GM18873 (cell line): ENCODE results near the gene SSU72.
"Not testable (repeated sequence)": the region's sequence is repeated elsewhere in the genome, so short reads cannot be mapped to it uniquely, and the experiment has no call there.

ENCODE experiments used
- ATAC-seq: cut with Tn5 transposase; IDR thresholded peaks from one replicate; pipeline ENCODE4 v1.9.1; 2021; ENCODE audit warnings: mild to moderate bottlenecking, moderate library complexity, moderate number of reproducible peaks; ENCODE audit not compliant: unreplicated experiment, low FRiP score

Gene SSU72

GRCh38 chr1:1533176-1533893 lies 41.3 kb downstream of the SSU72 start:
- ATAC-seq: not testable (repeated sequence)

DNA sequence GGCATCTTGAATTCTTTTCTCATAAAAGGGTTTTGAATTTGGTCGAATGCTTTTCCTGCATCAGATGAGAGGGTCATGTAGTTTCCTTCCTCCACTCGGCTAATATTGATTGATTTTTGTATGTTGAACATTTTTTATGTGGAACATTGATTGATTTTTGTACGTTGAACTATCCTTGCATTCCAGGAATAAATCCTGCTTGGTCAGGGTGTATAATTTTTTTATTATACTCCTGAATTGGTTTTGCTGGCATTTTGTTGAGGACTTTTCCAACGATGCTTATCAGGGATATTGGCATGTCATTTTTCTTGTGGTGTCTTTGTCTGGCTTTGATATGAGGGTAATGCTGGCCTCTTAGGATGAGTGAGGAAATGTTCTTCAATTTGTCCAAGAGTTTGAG lies 42.7 kb downstream of the SSU72 start:
- no peak for ATAC-seq

DNA sequence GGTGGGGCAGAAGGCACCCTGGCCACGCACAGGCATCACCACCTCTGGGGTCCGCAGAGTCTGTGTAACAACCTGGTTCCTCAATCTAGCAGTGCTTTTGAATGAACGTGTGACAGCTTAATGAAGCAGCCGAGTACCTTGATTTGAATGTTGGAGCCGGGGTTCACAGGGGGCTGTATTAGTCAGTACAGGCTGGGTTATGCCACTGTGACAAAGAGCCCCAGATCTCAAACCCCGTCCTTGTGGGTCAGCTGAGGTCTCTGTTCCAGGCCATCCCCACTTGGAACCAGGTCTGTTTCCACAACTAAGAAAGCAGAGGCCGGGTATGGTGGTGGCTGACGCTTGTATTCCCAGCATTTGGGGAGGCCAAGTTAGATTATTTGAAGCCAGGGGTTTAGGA lies 44.7 kb downstream of the SSU72 start:
- ATAC-seq: no peak

- no peak for ATAC-seq
Measured at GRCh38 chr1:1529321-1529720, 45.3 kb downstream of the SSU72 start.

- ATAC-seq: no peak
Measured at GRCh38 chr1:1528301-1529267, 46.1 kb downstream of the SSU72 start.

GRCh38 chr1:1527092-1527816 lies 47.4 kb downstream of the SSU72 start:
- no peak for ATAC-seq

DNA sequence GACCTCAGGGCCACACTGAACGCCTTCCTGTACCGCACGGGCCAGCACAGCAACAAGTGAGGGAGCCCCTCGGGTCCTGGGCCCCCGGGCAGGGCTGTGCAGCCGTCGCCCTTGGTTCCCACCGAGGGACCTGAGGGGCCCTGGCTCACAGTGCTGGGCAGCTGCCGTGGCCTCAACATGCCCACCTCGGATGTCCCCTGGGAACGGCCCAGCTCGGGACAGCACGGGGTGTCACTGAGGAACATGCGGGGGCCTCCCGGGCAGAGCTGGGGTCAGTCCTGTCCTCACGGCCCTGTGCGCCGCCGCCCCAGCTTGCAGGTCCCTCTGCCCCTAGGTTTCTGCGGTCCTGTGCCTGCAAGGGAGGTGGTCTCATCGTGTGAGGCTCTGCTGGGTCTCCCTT lies 48.2 kb downstream of the SSU72 start:
- ATAC-seq: not testable (repeated sequence)

- ATAC-seq: not testable (repeated sequence)
Measured at GRCh38 chr1:1524750-1525383, 49.8 kb downstream of the SSU72 start.

GRCh38 chr1:1523651-1524050 lies 51.0 kb downstream of the SSU72 start:
- ATAC-seq: not testable (repeated sequence)

DNA sequence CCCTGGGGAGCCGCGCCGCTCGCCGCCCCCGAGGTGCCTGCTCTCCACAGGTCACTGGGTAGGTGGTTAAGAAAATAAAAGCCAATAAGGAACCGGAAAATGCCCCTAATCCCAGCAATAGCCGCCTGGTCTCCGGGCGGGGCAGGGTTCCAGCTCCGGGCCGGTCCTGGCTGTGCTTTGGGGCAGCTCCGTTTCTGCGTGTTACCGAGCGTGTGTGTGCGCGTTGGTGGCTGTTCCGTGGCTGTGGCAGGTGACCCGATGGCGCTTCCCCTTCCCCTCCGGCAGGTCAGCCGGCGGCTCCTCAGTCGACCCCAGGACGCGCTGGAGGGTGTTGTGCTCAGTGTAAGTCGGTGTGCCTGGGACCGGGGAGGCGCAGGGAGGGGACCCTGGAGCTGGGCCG lies 51.4 kb downstream of the SSU72 start:
- ATAC-seq: not testable (repeated sequence)

- ATAC-seq: not testable (repeated sequence)
Measured at GRCh38 chr1:1522536-1522935, 52.1 kb downstream of the SSU72 start.

DNA sequence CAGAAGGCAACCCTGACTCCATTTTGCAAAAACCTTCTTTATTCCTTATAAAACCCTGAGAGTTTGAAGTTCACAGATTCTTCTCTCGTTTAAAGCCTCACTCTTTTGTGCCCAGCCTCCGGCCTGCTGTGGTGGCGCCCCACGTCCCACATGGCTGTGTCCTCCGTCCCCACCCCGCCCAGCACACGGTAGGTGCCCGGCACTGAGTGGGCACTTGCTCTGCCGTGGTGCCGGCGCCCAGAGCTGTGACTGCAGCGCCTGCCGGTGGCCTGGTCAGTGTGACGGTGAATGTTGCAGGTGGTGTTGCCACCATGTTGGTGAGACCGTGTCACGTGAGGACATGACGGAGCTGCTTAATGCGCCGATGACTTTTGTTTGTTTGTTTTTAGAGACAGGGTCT lies 53.3 kb downstream of the SSU72 start:
- no peak for ATAC-seq

- ATAC-seq: not testable (repeated sequence)
Measured at GRCh38 chr1:1519805-1520505, 54.7 kb downstream of the SSU72 start.

GRCh38 chr1:1518621-1519007 lies 56.0 kb downstream of the SSU72 start:
- ATAC-seq: not testable (repeated sequence)

DNA sequence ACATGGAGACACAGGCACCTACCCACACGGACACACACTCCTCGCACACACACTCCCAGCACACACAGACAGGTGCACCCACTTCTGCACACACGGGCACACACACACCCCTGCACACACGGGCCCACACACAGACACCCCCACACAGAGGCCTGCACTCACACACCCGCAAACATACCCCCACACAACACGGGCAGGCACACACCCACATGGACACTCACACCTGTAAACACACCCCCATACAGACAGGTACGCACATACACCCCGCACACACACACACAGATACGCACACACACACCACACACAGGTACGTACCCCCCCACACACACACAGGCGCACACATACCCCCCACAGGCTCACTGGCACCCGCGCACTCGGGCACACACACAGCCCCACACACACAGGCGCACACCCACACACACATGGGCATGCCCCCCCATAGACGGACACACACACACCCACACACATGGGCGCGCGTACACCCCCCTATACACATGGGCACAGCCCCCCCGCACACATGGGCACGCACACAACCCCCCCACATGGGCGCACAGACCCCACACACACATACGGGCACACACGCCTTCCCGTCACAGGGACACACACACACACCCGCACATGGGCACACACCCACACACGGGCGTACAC lies 56.6 kb downstream of the SSU72 start:
- ATAC-seq: no peak

DNA sequence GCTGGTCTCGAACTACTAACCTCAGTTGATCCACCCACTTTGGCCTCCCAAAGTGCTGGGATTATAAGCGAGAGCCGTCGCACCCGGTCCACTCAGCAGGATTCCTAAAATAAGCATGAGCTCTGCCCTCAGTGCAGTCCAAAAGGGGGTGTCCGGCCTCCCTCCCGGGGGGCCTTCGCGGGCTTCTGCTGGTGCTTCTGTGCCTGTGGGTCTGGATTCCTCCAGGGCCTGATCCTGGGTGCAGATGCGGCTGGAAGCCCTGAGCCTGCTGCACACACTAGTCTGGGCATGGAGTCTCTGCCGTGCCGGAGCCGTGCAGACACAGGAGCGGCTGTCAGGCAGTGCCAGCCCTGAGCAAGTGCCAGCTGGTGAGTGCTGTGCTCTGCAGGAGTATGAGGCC lies 57.7 kb downstream of the SSU72 start:
- ATAC-seq: not testable (repeated sequence)

GRCh38 chr1:1514376-1514775 lies 60.3 kb downstream of the SSU72 start:
- ATAC-seq: not testable (repeated sequence)

DNA sequence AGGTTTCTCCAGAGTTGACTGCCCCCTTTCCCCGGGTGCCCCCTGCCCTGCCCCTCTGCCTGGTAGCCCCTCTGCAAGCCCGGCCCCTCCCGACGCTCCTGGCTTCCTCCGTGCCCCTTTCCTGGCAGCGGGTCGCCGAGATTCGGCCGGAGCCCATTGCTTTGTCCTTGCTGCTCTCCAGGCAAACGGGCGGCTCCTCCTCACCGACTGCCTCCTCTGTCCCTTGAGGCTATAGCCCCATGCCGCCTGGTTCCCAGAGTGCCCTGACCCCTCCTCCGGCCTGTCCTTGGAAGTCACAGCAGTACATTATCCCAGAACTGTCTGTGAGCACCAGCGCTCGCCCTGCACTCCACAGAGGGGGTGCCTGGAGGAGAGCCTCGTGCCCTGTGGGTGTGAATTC lies 61.0 kb downstream of the SSU72 start:
- ATAC-seq: not testable (repeated sequence)

GRCh38 chr1:1512425-1512824 lies 62.2 kb downstream of the SSU72 start:
- not testable (repeated sequence) for ATAC-seq
